Sigmoid colon (tissue), 7 donors: ENCODE data around the gene SCN9A. TPM values are rescaled to one million over a fixed set of nuclear protein-coding genes. Genes with fewer than 3 reads are reported as not detected.

Experiments
- DNase-seq: peaks from one replicate; pipeline ENCODE4 v3.0.0-alpha.2; 2019
- H3K27ac ChIP-seq, 4 donors: fragments of 200-600 bp; sonication (generic); one replicate each; pipeline ENCODE4 v1.5.1; 2016 to 2019; ENCODE audit warnings: mild to moderate bottlenecking in 1 of 4
- H3K27me3 ChIP-seq, 3 donors: fragments of 200-600 bp; sonication (generic); one replicate each; pipeline ENCODE4 v1.5.1; 2019; ENCODE audit warnings: mild to moderate bottlenecking in 1 of 3
- H3K36me3 ChIP-seq, 4 donors: fragments of 200-600 bp; sonication (generic); one replicate each; pipeline ENCODE4 v1.5.1; 2016 to 2019
- H3K4me1 ChIP-seq, 4 donors: fragments of 200-600 bp; sonication (generic); one replicate each; pipeline ENCODE4 v1.5.1; 2017 to 2019
- H3K4me3 ChIP-seq, 4 donors: fragments of 200-600 bp; sonication (generic); one replicate each; pipeline ENCODE4 v1.5.1; 2017 to 2019; ENCODE audit warnings: mild to moderate bottlenecking in 2 of 4, moderate library complexity in 1 of 4
- H3K9me3 ChIP-seq, 4 donors: fragments of 200-600 bp in 3 of 4; sonication (generic) in 3 of 4; one replicate each; pipeline versions ENCODE4 v1.5.1 to v1.6.1; 2013 to 2019
- EP300 ChIP-seq, 4 donors: sonication (generic); formaldehyde crosslinking; IDR thresholded peaks; one replicate each; pipeline ENCODE4 v1.6.1; 2017; ENCODE audit warnings: antibody characterized with exemption in 4 of 4
- POLR2A ChIP-seq, 2 donors: fragments of 450-650 bp; IDR thresholded peaks; one replicate each; pipeline ENCODE4 v1.6.1; 2016; ENCODE audit warnings: antibody characterized with exemption in 2 of 2, mild to moderate bottlenecking in 2 of 2, moderate library complexity in 2 of 2
- POLR2AphosphoS5 ChIP-seq, 4 donors: sonication (generic); formaldehyde crosslinking; IDR thresholded peaks; one replicate each; pipeline ENCODE4 v1.6.1; 2017; ENCODE audit warnings: antibody characterized with exemption in 4 of 4
- WGBS, 2 donors: extraction: QIAGEN DNeasy Blood & Tissue Kit; methylation state at CpG; one replicate each; pipeline ENCODE4 v1.1.7; 2013; 5-methylcytosine and 5-hydroxymethylcytosine counted together
- intact Hi-C: fragments of 100-400 bp; cut with DNase I; formaldehyde crosslinking; loops from one replicate; pipeline ENCODE4 v1.15.1; 2023
- polyA plus RNA-seq, 3 donors: library from polyadenylated mRNA; stranded (reverse); fragments of 200-250 nt; gene quantifications; one replicate each; pipeline ENCODE4 v1.2.3, GENCODE V29; 2013
- total RNA-seq, 4 donors: library from RNA; depleted of rRNA; stranded (reverse); fragments of >200 nt; gene quantifications; one replicate each; pipeline ENCODE4 v1.1.0, GENCODE V29; 2016
- TF ChIP-seq, protein P1 (sequence below), 4 experiments: fragments of 450-650 bp in 3 of 4; fragments of 200-600 bp in 1 of 4; IDR thresholded peaks; one replicate each; pipeline ENCODE4 v1.5.1; 2016 to 2019; ENCODE audit warnings: antibody characterized with exemption in 4 of 4, mild to moderate bottlenecking in 3 of 4, moderate library complexity in 2 of 4
- donor health status: healthy with polysubstance abuse.
- donor health status: Bipolar disorder and iron deficiency.
- donor health status: healthy.

SCN9A gene
- total and polyA plus RNA-seq, 7 donors: 0.23 to 22.1 (median 14.3) TPM

DNA sequence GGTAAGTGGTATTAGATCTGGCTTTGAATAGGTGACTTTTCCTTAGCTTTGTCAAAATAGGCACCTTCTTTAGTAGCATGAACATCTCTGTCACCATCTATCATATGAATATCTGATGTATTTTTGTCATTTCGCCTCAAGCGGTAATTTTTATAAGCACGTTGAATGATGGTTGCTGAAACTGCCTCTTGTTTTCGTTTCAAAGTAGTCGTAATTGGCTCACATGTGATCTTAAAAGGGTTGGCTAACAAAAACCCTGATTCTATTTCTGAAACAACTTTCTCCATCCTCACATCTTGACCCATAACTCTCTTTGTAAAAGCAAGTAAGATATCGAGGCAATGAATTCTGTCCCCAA is 29.8 kb upstream of the SCN9A start:
- Histone ChIP-seq H3K4me1 (peaks cover 0 to 10% (median 0%) of the 10 kb centered on the region in 4 donors), H3K27ac (no peak overlapping the region), H3K27me3 (no peaks in the 10 kb centered on the region), H3K36me3 (peaks cover 0 to 30% (median 1%) of the 10 kb centered on the region in 4 donors), H3K4me3 (no peak overlapping the region), H3K9me3 (no peaks in the 10 kb centered on the region)
- intact Hi-C loops: no loop called here
- no peak for TF ChIP-seq EP300 (IDR thresholded peaks at IDR 0.05)
- TF ChIP-seq, protein P1, sequence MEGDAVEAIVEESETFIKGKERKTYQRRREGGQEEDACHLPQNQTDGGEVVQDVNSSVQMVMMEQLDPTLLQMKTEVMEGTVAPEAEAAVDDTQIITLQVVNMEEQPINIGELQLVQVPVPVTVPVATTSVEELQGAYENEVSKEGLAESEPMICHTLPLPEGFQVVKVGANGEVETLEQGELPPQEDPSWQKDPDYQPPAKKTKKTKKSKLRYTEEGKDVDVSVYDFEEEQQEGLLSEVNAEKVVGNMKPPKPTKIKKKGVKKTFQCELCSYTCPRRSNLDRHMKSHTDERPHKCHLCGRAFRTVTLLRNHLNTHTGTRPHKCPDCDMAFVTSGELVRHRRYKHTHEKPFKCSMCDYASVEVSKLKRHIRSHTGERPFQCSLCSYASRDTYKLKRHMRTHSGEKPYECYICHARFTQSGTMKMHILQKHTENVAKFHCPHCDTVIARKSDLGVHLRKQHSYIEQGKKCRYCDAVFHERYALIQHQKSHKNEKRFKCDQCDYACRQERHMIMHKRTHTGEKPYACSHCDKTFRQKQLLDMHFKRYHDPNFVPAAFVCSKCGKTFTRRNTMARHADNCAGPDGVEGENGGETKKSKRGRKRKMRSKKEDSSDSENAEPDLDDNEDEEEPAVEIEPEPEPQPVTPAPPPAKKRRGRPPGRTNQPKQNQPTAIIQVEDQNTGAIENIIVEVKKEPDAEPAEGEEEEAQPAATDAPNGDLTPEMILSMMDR (IDR thresholded peaks at IDR 0.05): no peak
- no peak for TF ChIP-seq POLR2AphosphoS5 (IDR thresholded peaks at IDR 0.05)
- TF ChIP-seq POLR2A (IDR thresholded peaks at IDR 0.05): no peak
- WGBS, 2 donors: 83 to 85% methylated on average over 6 of the region's 6 CpGs
- no peak for DNase-seq

DNA sequence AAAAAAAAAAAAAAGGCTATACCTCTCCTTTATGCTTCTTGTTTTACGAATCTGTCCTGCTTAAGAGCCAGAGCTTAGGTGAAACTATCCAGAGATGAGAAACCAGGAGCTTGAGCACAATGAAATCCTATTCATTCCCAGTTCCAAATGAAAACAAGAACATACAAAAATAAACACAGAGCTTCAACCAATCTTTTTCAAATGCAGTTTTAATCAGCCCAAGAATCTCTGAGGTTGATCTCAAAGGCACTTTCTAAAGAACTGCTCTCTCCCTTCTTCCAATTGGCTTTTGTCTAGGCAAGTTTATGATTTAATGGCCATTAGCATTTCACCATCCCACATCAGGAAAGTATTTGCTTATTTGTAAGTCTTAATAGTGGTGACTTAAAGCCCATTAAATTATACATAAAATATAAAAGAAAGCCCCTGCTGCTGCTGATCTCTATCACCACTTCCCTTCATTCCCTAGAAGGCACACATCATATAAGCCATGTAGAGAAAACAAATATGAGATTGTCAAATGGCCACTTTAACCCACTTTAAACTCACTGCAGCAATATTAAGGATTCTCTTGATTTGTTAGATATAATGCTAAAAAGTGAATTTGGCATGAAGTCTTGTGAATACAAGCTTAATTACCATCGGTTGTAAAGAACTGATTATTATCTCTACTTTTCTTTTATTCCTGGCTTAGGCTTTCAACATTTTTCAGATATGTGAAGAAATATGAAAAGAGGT is 29.3 kb upstream of the SCN9A start:
- Histone ChIP-seq H3K4me1 (peaks cover 0 to 10% (median 0%) of the 10 kb centered on the region in 4 donors), H3K36me3 (peaks cover 0 to 27% (median 0%) of the 10 kb centered on the region in 4 donors), H3K9me3 (no peaks in the 10 kb centered on the region), H3K27me3 (no peaks in the 10 kb centered on the region), H3K4me3 (no peak overlapping the region), H3K27ac (peak overlapping the region in 1 of 4 donors; percentile 19)
- TF ChIP-seq POLR2A (IDR thresholded peaks at IDR 0.05) (no peak), POLR2AphosphoS5 (IDR thresholded peaks at IDR 0.05) (peak in 1 of 4 donors; percentile 54), EP300 (IDR thresholded peaks at IDR 0.05) (no peak)
- TF ChIP-seq, protein P1 (IDR thresholded peaks at IDR 0.05): no peak
- intact Hi-C loops: no loop called here
- DNase-seq: no peak
- WGBS, 2 donors: 59 to 75% methylated on average over 2 of the region's 2 CpGs

DNA sequence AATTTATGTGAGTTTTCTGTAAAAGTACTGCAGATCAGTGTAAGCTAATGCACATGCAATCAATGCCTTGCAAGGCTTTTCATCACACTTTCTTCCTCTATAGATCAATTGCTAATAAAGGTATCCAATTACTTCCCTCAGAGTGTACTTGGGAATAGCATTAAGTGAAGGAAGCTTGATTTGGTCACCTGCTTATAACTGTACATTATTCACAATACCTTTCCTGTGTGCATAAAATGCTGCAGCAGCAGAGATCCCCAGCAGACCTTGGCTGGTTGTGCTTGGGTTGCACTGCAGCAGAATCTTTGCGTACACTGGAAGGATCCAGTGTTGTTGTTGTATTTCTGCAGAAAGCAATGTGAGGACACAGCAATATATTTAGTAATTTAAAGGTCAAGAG is 18.5 kb upstream of the SCN9A start:
- WGBS, 2 donors: 94 to 96% methylated on average over 1 of the region's 1 CpG
- intact Hi-C loops: no loop called here
- H3K27ac ChIP-seq: no peak overlapping the region

DNA sequence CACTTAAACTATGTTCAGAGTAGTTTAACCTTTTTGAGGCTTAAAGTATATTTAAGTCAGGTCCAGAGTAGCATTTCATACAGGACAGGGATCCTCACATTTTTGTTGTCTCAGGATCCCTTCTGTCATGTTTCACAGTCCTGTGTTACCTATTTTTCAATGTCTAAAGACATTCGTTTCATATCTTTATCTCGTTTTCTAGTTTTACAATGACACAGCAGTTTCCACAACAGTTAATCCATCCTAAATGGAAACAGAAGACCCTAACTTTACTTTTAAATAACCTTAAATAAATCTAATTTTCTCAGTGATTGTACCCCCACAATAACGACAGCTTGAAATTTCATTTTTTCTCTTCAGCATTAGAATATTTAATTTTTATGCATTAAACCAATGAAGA is 17.3 kb upstream of the SCN9A start:
- TF ChIP-seq POLR2A (IDR thresholded peaks at IDR 0.05) (no peak), POLR2AphosphoS5 (IDR thresholded peaks at IDR 0.05) (no peak), EP300 (IDR thresholded peaks at IDR 0.05) (no peak)
- TF ChIP-seq, protein P1 (IDR thresholded peaks at IDR 0.05): no peak
- no peak overlapping the region for H3K4me3 ChIP-seq
- no peaks in the 10 kb centered on the region for H3K27me3 ChIP-seq
- intact Hi-C loops: no loop called here
- no peak for DNase-seq
- H3K4me1 ChIP-seq: peaks cover 0 to 5% (median 0%) of the 10 kb centered on the region in 4 donors
- no peak overlapping the region for H3K27ac ChIP-seq
- WGBS, 2 donors: 79 to 82% methylated on average over 3 of the region's 3 CpGs
- no peaks in the 10 kb centered on the region for H3K36me3 ChIP-seq
- H3K9me3 ChIP-seq: no peaks in the 10 kb centered on the region

More for the DNA sequence above, 18.5 kb upstream of the SCN9A start:
- Histone ChIP-seq H3K27me3 (no peaks in the 10 kb centered on the region), H3K4me1 (peaks cover 0 to 5% (median 0%) of the 10 kb centered on the region in 4 donors), H3K9me3 (no peaks in the 10 kb centered on the region), H3K4me3 (no peak overlapping the region), H3K36me3 (no peaks in the 10 kb centered on the region)
- no peak for TF ChIP-seq EP300 (IDR thresholded peaks at IDR 0.05)
- no peak for TF ChIP-seq POLR2AphosphoS5 (IDR thresholded peaks at IDR 0.05)
- TF ChIP-seq, protein P1 (IDR thresholded peaks at IDR 0.05): no peak
- no peak for TF ChIP-seq POLR2A (IDR thresholded peaks at IDR 0.05)
- no peak for DNase-seq
